Measurements from ENCODE around the gene WDR27. TPM values are rescaled to one million over a fixed set of nuclear protein-coding genes. Genes with fewer than 3 reads are reported as not detected.

The WDR27 gene
- polyA plus RNA-seq, 3 donors = 0.95 to 20.5 (median 2.0) TPM

- no peaks in the 10 kb centered on the region for H3K36me3 ChIP-seq (replicated peaks in 1 of 2; ENCODE audit: control insufficient read depth in 1 of 2, insufficient read depth in 2 of 2, low read length in 2 of 2)
- no peaks in the 10 kb centered on the region for H3K27me3 Mint-ChIP-seq (ENCODE audit: low read depth in 3 of 3)
- no peak overlapping the region for H3K4me2 ChIP-seq (replicated peaks; ENCODE audit: extremely low read depth, low read length, poor library complexity, severe bottlenecking)
- H4K20me1 ChIP-seq (ENCODE audit: insufficient read depth, low read length) = no peaks in the 10 kb centered on the region
- no peaks in the 10 kb centered on the region for H3K27me3 ChIP-seq (ENCODE audit: control insufficient read depth in 2 of 2, insufficient read depth in 2 of 2, low read length in 2 of 2)
- no peak overlapping the region for H3K4me3 Mint-ChIP-seq
- H3K4me1 Mint-ChIP-seq = no peaks in the 10 kb centered on the region
- WGBS (ENCODE audit: insufficient coverage) = 67% methylated on average over 3 of the region's 4 CpGs
- peaks cover 6 to 13% of the 10 kb centered on the region in 2 donors for H3K9me3 ChIP-seq (replicated peaks in 1 of 2; ENCODE audit: control insufficient read depth in 1 of 2, insufficient read depth in 1 of 2, low read length in 2 of 2)
- no peak overlapping the region for H3K27ac Mint-ChIP-seq
- H3K9me3 Mint-ChIP-seq = peaks cover 0 to 6% (median 4%) of the 10 kb centered on the region in 7 donors
- intact Hi-C loops (cut with micrococcal nuclease) = no loop called here
- H3K4me3 ChIP-seq (replicated peaks in 1 of 3; ENCODE audit: low read depth in 2 of 3, low read length in 3 of 3) = no peak overlapping the region
- TF ChIP-seq CTCF (IDR thresholded peaks at IDR 0.05) = no peak
- no peak overlapping the region for H3K27ac ChIP-seq (ENCODE audit: low read depth in 1 of 2, low read length in 2 of 2)
- H3K9ac ChIP-seq (ENCODE audit: insufficient read depth, low read length, poor library complexity, severe bottlenecking) = no peak overlapping the region
- DNase-seq = no peak
- H3K4me1 ChIP-seq (ENCODE audit: control insufficient read depth in 1 of 2, insufficient read depth in 2 of 2, low read length in 2 of 2) = no peaks in the 10 kb centered on the region
- no peak overlapping the region for H2AFZ ChIP-seq (ENCODE audit: insufficient read depth, low read depth, low read length, poor library complexity, severe bottlenecking)
- peaks cover 9 to 10% of the 10 kb centered on the region in 2 donors for H3K36me3 Mint-ChIP-seq
- no peaks in the 10 kb centered on the region for H3K79me2 ChIP-seq (ENCODE audit: insufficient read depth, low read length)
Observed at GRCh38 chr6:169629256-169629655, 72.6 kb downstream of the WDR27 start.

GRCh38 chr6:169627736-169628607 lies 73.9 kb downstream of the WDR27 start:
- 93% methylated on average over 11 of the region's 14 CpGs for WGBS (ENCODE audit: insufficient coverage)

More at GRCh38 chr6:169627736-169628607, 73.9 kb downstream of the WDR27 start:
- Histone ChIP-seq H2AFZ (ENCODE audit: insufficient read depth, low read depth, low read length, poor library complexity, severe bottlenecking) (no peak overlapping the region), H3K27me3 (ENCODE audit: control insufficient read depth in 2 of 2, insufficient read depth in 2 of 2, low read length in 2 of 2) (no peaks in the 10 kb centered on the region), H3K27ac (ENCODE audit: low read depth in 1 of 2, low read length in 2 of 2) (no peak overlapping the region), H4K20me1 (ENCODE audit: insufficient read depth, low read length) (no peaks in the 10 kb centered on the region), H3K9me3 (replicated peaks in 1 of 2; ENCODE audit: control insufficient read depth in 1 of 2, insufficient read depth in 1 of 2, low read length in 2 of 2) (peaks cover 12 to 23% of the 10 kb centered on the region in 2 donors), H3K4me2 (replicated peaks; ENCODE audit: extremely low read depth, low read length, poor library complexity, severe bottlenecking) (no peak overlapping the region), H3K79me2 (ENCODE audit: insufficient read depth, low read length) (no peaks in the 10 kb centered on the region), H3K4me1 (ENCODE audit: control insufficient read depth in 1 of 2, insufficient read depth in 2 of 2, low read length in 2 of 2) (no peaks in the 10 kb centered on the region), H3K36me3 (replicated peaks in 1 of 2; ENCODE audit: control insufficient read depth in 1 of 2, insufficient read depth in 2 of 2, low read length in 2 of 2) (no peaks in the 10 kb centered on the region), H3K9ac (ENCODE audit: insufficient read depth, low read length, poor library complexity, severe bottlenecking) (no peak overlapping the region), H3K4me3 (replicated peaks in 1 of 3; ENCODE audit: low read depth in 2 of 3, low read length in 3 of 3) (no peak overlapping the region)
- Mint-ChIP-seq H3K4me1 (no peaks in the 10 kb centered on the region), H3K9me3 (peaks cover 6 to 13% (median 9%) of the 10 kb centered on the region in 7 donors), H3K4me3 (no peak overlapping the region), H3K27ac (peak overlapping the region in 1 of 7 donors; percentile 18), H3K36me3 (peaks cover 8 to 9% of the 10 kb centered on the region in 2 donors), H3K27me3 (ENCODE audit: low read depth in 3 of 3) (no peaks in the 10 kb centered on the region)
- DNase-seq = no peak
- intact Hi-C loops (cut with micrococcal nuclease) = no loop called here
- no peak for TF ChIP-seq CTCF (IDR thresholded peaks at IDR 0.05)

Data from CD14-positive monocyte (primary cell).